Adrenal gland (tissue), 5 donors: ENCODE results near the gene PPP1R9A.

ENCODE experiments used
- POLR2A ChIP-seq, 2 donors: fragments of 450-650 bp; IDR thresholded peaks; one replicate each; pipeline ENCODE4 v1.6.1; 2017; ENCODE audit warnings: antibody characterized with exemption in 2 of 2, mild to moderate bottlenecking in 2 of 2, moderate library complexity in 1 of 2
- TF ChIP-seq, protein P1 (sequence below), 6 experiments: fragments of 450-650 bp in 4 of 6; fragments of 200-600 bp in 2 of 6; sonication (generic) in 1 of 6; IDR thresholded peaks; 1 replicate in 5 of 6; 2 replicates in 1 of 6; pipeline versions ENCODE4 v1.5.1 to v1.8.0; 2016 to 2021; ENCODE audit warnings: antibody characterized with exemption in 6 of 6, mild to moderate bottlenecking in 2 of 6, moderate library complexity in 1 of 6
- donor health status: DM: no; HTN: no; CAD: no.

- no peak for TF ChIP-seq POLR2A (IDR thresholded peaks at IDR 0.05)
- TF ChIP-seq, protein P1, sequence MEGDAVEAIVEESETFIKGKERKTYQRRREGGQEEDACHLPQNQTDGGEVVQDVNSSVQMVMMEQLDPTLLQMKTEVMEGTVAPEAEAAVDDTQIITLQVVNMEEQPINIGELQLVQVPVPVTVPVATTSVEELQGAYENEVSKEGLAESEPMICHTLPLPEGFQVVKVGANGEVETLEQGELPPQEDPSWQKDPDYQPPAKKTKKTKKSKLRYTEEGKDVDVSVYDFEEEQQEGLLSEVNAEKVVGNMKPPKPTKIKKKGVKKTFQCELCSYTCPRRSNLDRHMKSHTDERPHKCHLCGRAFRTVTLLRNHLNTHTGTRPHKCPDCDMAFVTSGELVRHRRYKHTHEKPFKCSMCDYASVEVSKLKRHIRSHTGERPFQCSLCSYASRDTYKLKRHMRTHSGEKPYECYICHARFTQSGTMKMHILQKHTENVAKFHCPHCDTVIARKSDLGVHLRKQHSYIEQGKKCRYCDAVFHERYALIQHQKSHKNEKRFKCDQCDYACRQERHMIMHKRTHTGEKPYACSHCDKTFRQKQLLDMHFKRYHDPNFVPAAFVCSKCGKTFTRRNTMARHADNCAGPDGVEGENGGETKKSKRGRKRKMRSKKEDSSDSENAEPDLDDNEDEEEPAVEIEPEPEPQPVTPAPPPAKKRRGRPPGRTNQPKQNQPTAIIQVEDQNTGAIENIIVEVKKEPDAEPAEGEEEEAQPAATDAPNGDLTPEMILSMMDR (IDR thresholded peaks at IDR 0.05), result no peak
Observed at GRCh38 chr7:94955807-94956206, 48.4 kb downstream of the PPP1R9A start.
